ENCODE data around the gene WNT7A. TPM values are rescaled to one million over a fixed set of nuclear protein-coding genes. Genes with fewer than 3 reads are reported as not detected.
A peak's percentile ranks its signal among the peaks of the same experiment; 100 is the strongest.
"Not testable (repeated sequence)": the region's sequence is repeated elsewhere in the genome, so short reads cannot be mapped to it uniquely, and the experiment has no call there.

Gene WNT7A
- polyA plus RNA-seq (2013), result 0.37 and 0.46 TPM in 2 replicates

- peak within 1 kb of the TSS; percentile 47 for H3K4me3 ChIP-seq (ENCODE audit: low read depth, low read length)
- no peak within 1 kb of the TSS for H2BK120ac ChIP-seq (ENCODE audit: insufficient read depth, low read length, poor library complexity)
- peak; percentile 46 to 77 for DNase-seq
- peaks cover 58% of the 10 kb centered on the region for H3K27me3 ChIP-seq (ENCODE audit: insufficient read depth, low read length)
- H3K4ac ChIP-seq (ENCODE audit: low read depth, low read length), result no peak within 1 kb of the TSS
- H3K4me2 ChIP-seq (ENCODE audit: low read length), result peak within 1 kb of the TSS; percentile 64
- H3K14ac ChIP-seq (ENCODE audit: low read length), result no peak within 1 kb of the TSS
- H3K9ac ChIP-seq (ENCODE audit: low read length), result no peak within 1 kb of the TSS
- H3K23ac ChIP-seq (ENCODE audit: low read length), result no peak within 1 kb of the TSS
- no peak within 1 kb of the TSS for H3K18ac ChIP-seq (ENCODE audit: low read length)
- no peak within 1 kb of the TSS for H4K91ac ChIP-seq (ENCODE audit: low read depth, low read length)
- H3K9me3 ChIP-seq (ENCODE audit: insufficient read depth, low read depth, low read length), result peaks cover 2% of the 10 kb centered on the region
- H4K12ac ChIP-seq (ENCODE audit: low read depth, low read length), result no peak within 1 kb of the TSS
- no CpG with 5 or more reads among the region's 90 CpGs for WGBS (ENCODE audit: extremely low coverage, insufficient coverage, insufficient read length)
- H2AK5ac ChIP-seq (ENCODE audit: low read length), result no peak within 1 kb of the TSS
- no peak within 1 kb of the TSS for H4K8ac ChIP-seq (ENCODE audit: low read depth, low read length)
- H2BK5ac ChIP-seq (ENCODE audit: low read depth, low read length, poor library complexity), result no peak within 1 kb of the TSS
- H3K4me1 ChIP-seq (ENCODE audit: control insufficient read depth in 1 of 2, insufficient read depth in 2 of 2, low read length in 2 of 2), result peaks cover 9 to 12% of the 10 kb centered on the region in 2 experiments
- no peaks in the 10 kb centered on the region for H3K79me2 ChIP-seq (ENCODE audit: control insufficient read depth, insufficient read depth, low read length, poor library complexity)
- H2AFZ ChIP-seq (ENCODE audit: insufficient read depth, low read length, poor library complexity), result no peak within 1 kb of the TSS
- no peak within 1 kb of the TSS for H3K27ac ChIP-seq (ENCODE audit: low read depth, low read length)
- no peak within 1 kb of the TSS for H2BK12ac ChIP-seq (ENCODE audit: low read length)
- H3K79me1 ChIP-seq (ENCODE audit: low read length), result no peaks in the 10 kb centered on the region
- no peaks in the 10 kb centered on the region for H3K36me3 ChIP-seq (ENCODE audit: control insufficient read depth in 1 of 2, insufficient read depth in 2 of 2, low read length in 2 of 2)
These were observed at the start of gene WNT7A for GRCh38 chr3:13879946-13880810. WNT7A (minus strand) TSS chr3:13880071; CDS start chr3:13879816, 255 bp downstream.

GRCh38 chr3:13928741-13929140 is 48.9 kb upstream of the WNT7A start:
- H3K4me1 ChIP-seq (ENCODE audit: control insufficient read depth in 1 of 2, insufficient read depth in 2 of 2, low read length in 2 of 2); H3K27me3 ChIP-seq (ENCODE audit: insufficient read depth, low read length); H2BK12ac ChIP-seq (ENCODE audit: low read length); H3K27ac ChIP-seq (ENCODE audit: low read depth, low read length); H2BK120ac ChIP-seq (ENCODE audit: insufficient read depth, low read length, poor library complexity); H3K14ac ChIP-seq (ENCODE audit: low read length); H2AK5ac ChIP-seq (ENCODE audit: low read length); H3K23ac ChIP-seq (ENCODE audit: low read length); H3K4me2 ChIP-seq (ENCODE audit: low read length); H3K9ac ChIP-seq (ENCODE audit: low read length); H3K36me3 ChIP-seq (ENCODE audit: control insufficient read depth in 1 of 2, insufficient read depth in 2 of 2, low read length in 2 of 2); H4K91ac ChIP-seq (ENCODE audit: low read depth, low read length); H4K8ac ChIP-seq (ENCODE audit: low read depth, low read length); H2BK5ac ChIP-seq (ENCODE audit: low read depth, low read length, poor library complexity); H3K4me3 ChIP-seq (ENCODE audit: low read depth, low read length); H4K12ac ChIP-seq (ENCODE audit: low read depth, low read length); H3K79me2 ChIP-seq (ENCODE audit: control insufficient read depth, insufficient read depth, low read length, poor library complexity); H2AFZ ChIP-seq (ENCODE audit: insufficient read depth, low read length, poor library complexity); H3K18ac ChIP-seq (ENCODE audit: low read length); H3K4ac ChIP-seq (ENCODE audit: low read depth, low read length); DNase-seq; H3K79me1 ChIP-seq (ENCODE audit: low read length): not testable (repeated sequence)
- no CpG with 5 or more reads among the region's 1 CpG for WGBS (ENCODE audit: extremely low coverage, insufficient coverage, insufficient read length)
- peaks cover 26% of the 10 kb centered on the region for H3K9me3 ChIP-seq (ENCODE audit: insufficient read depth, low read depth, low read length)

- Histone ChIP-seq H3K79me2 (ENCODE audit: control insufficient read depth, insufficient read depth, low read length, poor library complexity) (no peaks in the 10 kb centered on the region), H3K36me3 (ENCODE audit: control insufficient read depth in 1 of 2, insufficient read depth in 2 of 2, low read length in 2 of 2) (no peaks in the 10 kb centered on the region), H4K8ac (ENCODE audit: low read depth, low read length) (no peak overlapping the region), H3K4ac (ENCODE audit: low read depth, low read length) (no peak overlapping the region), H3K14ac (ENCODE audit: low read length) (no peak overlapping the region), H4K91ac (ENCODE audit: low read depth, low read length) (no peak overlapping the region), H3K9me3 (ENCODE audit: insufficient read depth, low read depth, low read length) (peaks cover 20% of the 10 kb centered on the region), H3K27me3 (ENCODE audit: insufficient read depth, low read length) (no peaks in the 10 kb centered on the region), H2BK120ac (ENCODE audit: insufficient read depth, low read length, poor library complexity) (no peak overlapping the region), H2BK12ac (ENCODE audit: low read length) (no peak overlapping the region), H4K12ac (ENCODE audit: low read depth, low read length) (no peak overlapping the region), H3K79me1 (ENCODE audit: low read length) (no peaks in the 10 kb centered on the region), H3K27ac (ENCODE audit: low read depth, low read length) (no peak overlapping the region), H2BK5ac (ENCODE audit: low read depth, low read length, poor library complexity) (no peak overlapping the region), H2AFZ (ENCODE audit: insufficient read depth, low read length, poor library complexity) (no peak overlapping the region), H3K9ac (ENCODE audit: low read length) (no peak overlapping the region), H2AK5ac (ENCODE audit: low read length) (no peak overlapping the region), H3K23ac (ENCODE audit: low read length) (no peak overlapping the region), H3K4me3 (ENCODE audit: low read depth, low read length) (no peak overlapping the region), H3K4me1 (ENCODE audit: control insufficient read depth in 1 of 2, insufficient read depth in 2 of 2, low read length in 2 of 2) (no peaks in the 10 kb centered on the region), H3K4me2 (ENCODE audit: low read length) (no peak overlapping the region), H3K18ac (ENCODE audit: low read length) (no peak overlapping the region)
- WGBS (ENCODE audit: extremely low coverage, insufficient coverage, insufficient read length), result no CpG with 5 or more reads among the region's 7 CpGs
- DNase-seq, result no peak
These were observed 47.4 kb upstream of the WNT7A start for GRCh38 chr3:13927295-13927694.

GRCh38 chr3:13916375-13916774 is 36.5 kb upstream of the WNT7A start:
- Histone ChIP-seq H3K27me3 (ENCODE audit: insufficient read depth, low read length) (no peaks in the 10 kb centered on the region), H2BK12ac (ENCODE audit: low read length) (no peak overlapping the region), H3K9ac (ENCODE audit: low read length) (no peak overlapping the region), H3K36me3 (ENCODE audit: control insufficient read depth in 1 of 2, insufficient read depth in 2 of 2, low read length in 2 of 2) (no peaks in the 10 kb centered on the region), H3K4me1 (ENCODE audit: control insufficient read depth in 1 of 2, insufficient read depth in 2 of 2, low read length in 2 of 2) (no peaks in the 10 kb centered on the region), H4K12ac (ENCODE audit: low read depth, low read length) (no peak overlapping the region), H3K18ac (ENCODE audit: low read length) (no peak overlapping the region), H3K79me2 (ENCODE audit: control insufficient read depth, insufficient read depth, low read length, poor library complexity) (no peaks in the 10 kb centered on the region), H4K8ac (ENCODE audit: low read depth, low read length) (no peak overlapping the region), H4K91ac (ENCODE audit: low read depth, low read length) (no peak overlapping the region), H3K14ac (ENCODE audit: low read length) (no peak overlapping the region), H3K4ac (ENCODE audit: low read depth, low read length) (no peak overlapping the region), H2AFZ (ENCODE audit: insufficient read depth, low read length, poor library complexity) (no peak overlapping the region), H3K23ac (ENCODE audit: low read length) (no peak overlapping the region), H3K79me1 (ENCODE audit: low read length) (no peaks in the 10 kb centered on the region), H2AK5ac (ENCODE audit: low read length) (no peak overlapping the region), H3K9me3 (ENCODE audit: insufficient read depth, low read depth, low read length) (no peaks in the 10 kb centered on the region), H2BK120ac (ENCODE audit: insufficient read depth, low read length, poor library complexity) (no peak overlapping the region), H2BK5ac (ENCODE audit: low read depth, low read length, poor library complexity) (no peak overlapping the region), H3K4me2 (ENCODE audit: low read length) (no peak overlapping the region), H3K27ac (ENCODE audit: low read depth, low read length) (no peak overlapping the region), H3K4me3 (ENCODE audit: low read depth, low read length) (no peak overlapping the region)
- DNase-seq, result no peak
- no CpG with 5 or more reads among the region's 1 CpG for WGBS (ENCODE audit: extremely low coverage, insufficient coverage, insufficient read length)
